GM18520 (cell line): Measurements from ENCODE around the gene CLIC1.

Experiments
- ATAC-seq: cut with Tn5 transposase; IDR thresholded peaks from one replicate; pipeline ENCODE4 v1.9.1; 2021; ENCODE audit not compliant: unreplicated experiment

The CLIC1 gene

GRCh38 chr6:31768363-31769257 is 32.3 kb upstream of the CLIC1 start:
- no peak for ATAC-seq

GRCh38 chr6:31767096-31767645 is 30.8 kb upstream of the CLIC1 start:
- ATAC-seq: no peak

DNA sequence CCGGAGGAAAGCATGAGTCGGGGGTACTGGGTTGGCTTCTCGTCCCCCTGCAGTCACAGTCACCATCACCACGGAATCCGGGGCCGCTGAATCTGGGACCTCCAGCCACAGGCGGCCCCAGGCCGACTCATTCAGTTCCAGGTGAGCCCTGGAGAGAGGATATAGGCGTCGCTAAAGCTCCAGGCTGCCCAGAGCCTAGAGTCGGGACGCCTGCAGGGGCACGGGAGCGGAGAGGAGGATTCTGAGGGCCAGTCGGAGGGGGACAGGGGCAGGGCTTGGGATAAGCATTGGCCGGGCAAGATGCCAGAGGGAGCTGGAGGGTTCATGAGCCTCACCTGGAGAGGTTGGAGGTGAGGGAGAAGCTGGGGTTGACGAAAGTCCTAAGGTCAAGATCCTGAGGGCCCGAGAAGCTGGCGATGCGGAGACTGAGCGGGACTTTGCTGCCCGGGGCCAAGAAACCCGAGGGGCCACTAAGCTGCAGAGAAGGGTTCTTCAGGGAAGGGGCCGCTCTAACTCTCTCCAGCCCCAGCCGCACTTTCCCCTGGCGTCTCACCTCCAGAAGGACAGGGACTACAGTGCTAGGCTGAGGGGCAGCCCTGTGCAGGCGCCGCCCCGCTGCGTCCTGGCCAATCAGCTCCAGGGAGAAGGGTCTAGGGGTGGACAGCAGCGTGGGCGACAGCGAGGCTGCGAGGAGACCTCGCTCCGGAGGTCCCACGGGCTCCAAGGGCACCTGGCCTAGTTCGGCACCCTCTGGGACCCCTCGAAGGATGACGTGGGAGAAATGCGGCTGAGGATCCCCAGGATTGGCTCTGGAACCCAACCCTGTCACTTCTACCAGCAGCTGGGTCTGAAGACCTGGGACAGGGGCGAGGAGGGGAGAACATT is 29.8 kb upstream of the CLIC1 start:
- ATAC-seq: no peak

- no peak for ATAC-seq
These were observed 29.2 kb upstream of the CLIC1 start for GRCh38 chr6:31765559-31765909.

DNA sequence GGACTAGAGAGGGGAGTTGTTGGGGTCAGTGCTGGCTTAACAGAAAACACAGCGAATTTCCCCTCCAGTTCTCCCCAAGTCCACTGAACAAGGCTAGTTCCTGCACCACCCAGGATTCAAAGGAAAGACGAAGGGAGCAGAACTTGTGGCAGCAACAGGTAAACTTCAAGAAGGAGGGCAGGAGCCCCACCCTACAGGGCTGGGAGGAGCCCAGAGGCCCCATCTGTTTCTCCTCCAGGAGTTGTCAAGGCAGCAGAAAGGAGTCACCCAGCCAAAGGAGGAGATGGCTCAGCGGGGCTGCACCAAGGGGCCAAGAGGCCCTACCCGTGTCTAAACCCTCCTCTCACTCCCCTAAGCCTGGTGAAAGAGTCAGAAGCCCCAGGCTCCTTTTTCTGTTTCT is 27.9 kb upstream of the CLIC1 start:
- no peak for ATAC-seq

DNA sequence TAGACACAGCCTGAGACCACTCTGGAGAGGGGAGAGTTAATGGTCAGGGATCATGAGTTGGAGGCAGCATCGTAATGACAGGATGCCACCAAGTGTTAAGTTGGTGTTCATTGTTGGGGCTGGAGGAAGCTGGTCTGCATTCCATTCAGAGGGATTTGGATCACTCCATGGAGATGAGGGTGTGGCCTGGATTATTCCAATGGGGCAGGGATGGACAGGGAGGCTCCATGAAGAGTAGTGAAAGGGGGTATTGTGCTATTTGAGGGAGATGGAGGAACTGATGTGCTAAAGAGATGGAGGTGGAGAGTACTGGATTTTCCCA is 27.2 kb upstream of the CLIC1 start:
- ATAC-seq: no peak

- no peak for ATAC-seq
These were observed 26.7 kb upstream of the CLIC1 start for GRCh38 chr6:31762878-31763618.

DNA sequence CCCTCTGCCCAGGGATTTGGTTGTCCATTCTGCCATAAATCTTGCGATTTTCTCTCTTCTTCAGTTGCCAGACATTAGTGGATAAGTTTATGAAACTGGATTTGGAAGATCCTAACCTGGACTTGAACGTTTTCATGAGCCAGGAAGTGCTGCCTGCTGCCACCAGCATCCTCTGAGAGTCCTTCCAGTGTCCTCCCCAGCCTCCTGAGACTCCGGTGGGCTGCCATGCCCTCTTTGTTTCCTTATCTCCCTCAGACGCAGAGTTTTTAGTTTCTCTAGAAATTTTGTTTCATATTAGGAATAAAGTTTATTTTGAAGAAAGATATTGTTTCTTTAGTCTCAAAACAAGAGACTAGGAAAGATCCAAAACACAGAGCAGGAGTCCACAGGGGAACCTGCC is 26.0 kb upstream of the CLIC1 start, which contains the start of gene SAPCD1:
SAPCD1 (plus strand) TSS at position 301 of the 400 bp plus-strand sequence. CDS start 399 bp downstream, outside the sequence.
- no peak for ATAC-seq

DNA sequence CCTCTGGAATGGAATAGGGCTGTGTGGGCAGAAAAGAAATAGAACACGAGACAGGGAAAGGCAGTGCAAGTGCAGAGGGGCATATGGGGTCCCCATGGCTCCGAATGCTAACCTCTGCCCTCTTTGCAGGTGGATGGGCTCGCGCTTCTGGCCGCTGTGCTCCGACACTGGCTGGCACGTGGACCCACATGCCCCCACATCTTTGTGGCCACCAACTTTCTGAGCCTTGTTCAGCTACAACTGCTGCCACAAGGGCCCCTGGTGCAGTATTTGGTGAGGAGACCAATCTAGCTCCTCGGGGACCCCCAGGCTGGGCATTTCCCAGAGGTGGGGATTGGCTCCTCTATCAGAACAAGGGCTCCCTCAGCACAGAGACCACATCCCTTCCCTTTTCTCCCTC is 25.0 kb upstream of the CLIC1 start:
- no peak for ATAC-seq

DNA sequence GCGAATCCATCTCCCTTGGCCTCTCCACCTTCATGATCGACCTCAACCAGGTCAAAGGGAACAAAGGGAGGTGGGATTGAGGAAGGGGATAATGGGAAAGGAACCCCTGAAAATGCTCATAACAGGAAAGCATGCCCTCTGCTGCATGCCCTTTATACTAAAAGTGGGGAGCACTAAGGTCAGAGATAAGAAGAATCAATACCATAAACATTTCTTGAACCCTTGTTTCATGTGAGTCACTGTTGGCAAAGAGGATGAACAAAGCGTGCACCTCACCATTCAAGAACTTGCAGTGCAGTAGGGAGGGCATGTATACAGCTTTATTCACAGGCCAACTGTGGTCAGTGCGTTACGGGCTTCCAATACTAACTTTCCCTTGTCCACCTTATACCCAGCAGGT is 24.5 kb upstream of the CLIC1 start:
- ATAC-seq: no peak

DNA sequence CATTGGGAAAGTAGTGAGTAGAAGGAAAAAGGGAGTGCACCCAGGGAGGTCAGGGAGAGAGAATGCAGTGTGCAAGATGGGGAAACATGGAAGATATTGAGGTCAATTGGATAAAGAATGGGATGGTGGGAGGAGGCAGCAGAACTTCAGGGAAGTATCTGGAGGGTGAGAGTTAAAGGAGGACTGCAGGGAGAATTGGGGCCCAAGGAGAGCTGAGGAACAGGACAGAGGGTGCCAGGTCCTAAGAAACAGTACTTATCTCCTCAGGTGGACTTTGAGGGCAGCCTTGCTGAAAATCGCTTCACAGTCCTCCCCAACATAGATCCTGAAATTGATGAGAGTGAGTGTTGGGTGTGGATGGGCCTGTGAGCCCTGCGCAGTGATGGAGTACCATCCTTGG is 22.0 kb upstream of the CLIC1 start:
- ATAC-seq: no peak

GRCh38 chr6:31752739-31753319 is 16.5 kb upstream of the CLIC1 start:
- no peak for ATAC-seq

DNA sequence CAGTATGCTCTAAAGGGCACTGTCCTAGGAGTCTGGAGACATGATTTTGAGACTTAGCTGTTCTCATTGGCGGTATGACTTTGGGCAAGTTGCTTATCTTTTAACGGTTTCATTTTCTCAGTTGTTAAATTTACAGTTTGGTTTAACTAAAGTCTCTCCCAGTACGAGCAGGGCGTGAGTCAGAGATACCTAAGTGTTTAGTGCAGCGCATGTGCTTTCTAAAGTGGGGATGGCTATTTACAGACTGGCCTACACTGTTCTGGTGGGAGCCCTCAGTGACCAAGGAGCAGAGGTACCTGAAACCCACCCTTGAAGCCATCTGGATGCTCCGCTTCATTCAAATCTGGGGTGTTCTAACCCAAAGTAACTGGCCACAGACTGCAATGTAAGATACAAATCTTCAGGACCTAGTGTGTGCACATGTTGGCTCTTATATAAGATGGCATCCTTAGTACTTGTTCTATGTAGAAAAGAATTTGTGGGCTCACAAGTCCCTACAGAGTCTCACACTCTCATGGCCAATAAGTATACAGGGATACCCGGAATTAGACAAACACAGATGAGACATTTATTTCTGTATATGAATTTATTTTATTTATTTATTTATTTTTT is 14.2 kb upstream of the CLIC1 start:
- no peak for ATAC-seq

- no peak for ATAC-seq
These were observed 13.1 kb upstream of the CLIC1 start for GRCh38 chr6:31749301-31750036.

- ATAC-seq: no peak
These were observed 8.1 kb upstream of the CLIC1 start for GRCh38 chr6:31744422-31744821.

- no peak for ATAC-seq
These were observed 6.6 kb upstream of the CLIC1 start for GRCh38 chr6:31742894-31743293.

DNA sequence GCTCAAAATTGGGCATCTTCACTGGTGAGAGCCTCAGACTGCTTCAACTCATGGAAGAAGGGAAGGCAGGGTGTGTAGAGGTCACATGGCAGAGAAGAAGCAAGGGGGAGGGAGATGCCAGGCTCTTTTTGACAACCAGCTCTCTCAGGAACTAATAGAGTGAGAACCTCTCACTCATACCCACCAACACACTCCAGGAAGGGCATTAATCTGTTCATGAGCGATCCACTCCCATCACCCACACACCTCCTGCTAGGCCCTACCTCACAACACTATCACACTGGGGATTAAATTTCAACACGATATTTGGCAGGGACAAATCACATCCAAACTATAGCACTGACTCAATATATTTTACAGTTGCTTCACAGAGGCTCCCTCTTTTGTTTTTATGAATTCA is 5.5 kb upstream of the CLIC1 start:
- ATAC-seq: no peak

DNA sequence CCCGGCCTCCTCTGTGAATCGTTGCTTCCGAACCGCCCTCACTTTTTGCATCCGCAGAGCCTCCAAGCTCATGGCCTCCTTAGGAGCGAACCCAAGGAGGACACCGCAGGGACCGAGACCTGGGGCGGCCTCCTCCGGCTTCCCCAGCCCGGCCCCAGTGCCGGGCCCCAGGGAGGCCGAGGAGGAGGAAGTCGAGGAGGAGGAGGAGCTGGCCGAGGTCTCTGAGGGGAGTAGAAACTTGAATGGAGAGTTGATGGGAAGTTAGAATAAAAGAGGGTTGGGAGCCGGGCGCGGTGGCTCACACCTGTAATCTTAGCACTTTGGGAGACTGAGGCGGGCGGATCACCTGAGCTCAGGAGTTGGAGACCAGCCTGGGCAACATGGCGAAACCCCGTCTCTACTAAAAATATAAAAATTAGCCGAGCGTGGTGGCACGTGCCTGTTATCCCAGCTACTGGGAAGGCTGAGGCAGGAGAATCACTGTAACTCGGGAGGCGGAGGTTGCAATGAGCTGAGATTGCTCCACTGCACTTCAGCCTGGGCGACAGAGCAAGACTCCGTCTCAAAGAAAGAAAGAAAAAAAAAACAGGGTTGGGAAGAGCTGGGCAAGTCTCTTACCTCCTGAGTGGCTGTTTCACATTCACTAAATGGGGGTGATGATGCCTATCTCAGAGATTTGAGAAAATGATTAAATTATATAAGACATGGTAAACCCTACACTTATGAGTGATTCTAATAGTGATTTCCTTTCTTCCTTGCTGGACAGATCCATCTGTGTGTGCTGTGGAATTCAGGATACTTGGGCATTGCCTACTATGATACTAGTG is 4.3 kb upstream of the CLIC1 start:
- no peak for ATAC-seq
